Stimulated activated CD4-positive, alpha-beta T cell treated with anti-CD3 and anti-CD28 coated beads, Interleukin-2, amount 100 ng/mL, for 24 hours (primary cell): ENCODE measurements around the gene ARIH2.
A peak's percentile ranks its signal among the peaks of the same experiment; 100 is the strongest.
"Not testable (repeated sequence)": the region's sequence is repeated elsewhere in the genome, so short reads cannot be mapped to it uniquely, and the experiment has no call there.

Experiments
- DNase-seq, 2 donors: peaks; one replicate each; pipeline ENCODE4 v3.0.0-alpha.2; 2020

The ARIH2 gene

DNA sequence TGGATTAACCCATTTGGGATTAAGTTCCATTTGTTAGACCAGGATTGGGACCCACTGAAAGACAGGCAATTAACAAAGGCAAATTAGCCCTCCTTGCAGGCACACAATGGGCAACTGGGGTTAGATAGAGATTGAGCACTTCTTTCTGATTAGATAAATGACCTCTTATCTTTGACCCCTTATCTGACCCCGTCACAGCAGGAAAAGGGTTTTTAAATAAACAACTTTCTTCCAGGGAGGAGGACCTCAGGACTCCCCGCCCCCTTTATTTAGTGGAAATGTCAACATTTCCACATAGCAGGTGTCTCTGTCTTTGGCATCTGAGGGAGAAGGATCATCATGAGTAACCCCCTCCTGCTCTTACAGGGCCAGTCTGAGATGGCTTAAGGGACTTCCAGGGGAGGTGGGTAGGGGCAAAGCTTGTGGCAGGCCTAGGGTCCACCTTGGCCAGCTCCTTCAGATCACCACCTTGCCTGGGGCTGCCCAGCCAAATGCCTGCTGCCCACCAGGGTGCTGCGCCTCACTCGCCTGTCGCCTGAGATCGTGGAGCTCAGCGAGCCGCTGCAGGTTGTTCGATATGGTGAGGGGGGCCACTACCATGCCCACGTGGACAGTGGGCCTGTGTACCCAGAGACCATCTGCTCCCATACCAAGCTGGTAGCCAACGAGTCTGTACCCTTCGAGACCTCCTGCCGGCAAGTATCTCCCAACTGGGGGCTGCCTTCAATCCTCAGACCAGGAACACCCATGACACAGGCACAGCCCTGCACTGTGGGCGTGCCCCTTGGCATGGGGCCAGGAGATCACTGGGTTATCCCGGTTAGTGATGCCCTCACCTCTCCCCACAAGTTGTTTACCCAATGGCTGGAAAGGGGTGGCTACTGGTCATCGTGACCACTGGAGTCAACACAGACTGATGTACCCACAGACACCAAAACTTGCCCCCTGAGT is 86.0 kb downstream of the ARIH2 start:
- no peak for DNase-seq

DNA sequence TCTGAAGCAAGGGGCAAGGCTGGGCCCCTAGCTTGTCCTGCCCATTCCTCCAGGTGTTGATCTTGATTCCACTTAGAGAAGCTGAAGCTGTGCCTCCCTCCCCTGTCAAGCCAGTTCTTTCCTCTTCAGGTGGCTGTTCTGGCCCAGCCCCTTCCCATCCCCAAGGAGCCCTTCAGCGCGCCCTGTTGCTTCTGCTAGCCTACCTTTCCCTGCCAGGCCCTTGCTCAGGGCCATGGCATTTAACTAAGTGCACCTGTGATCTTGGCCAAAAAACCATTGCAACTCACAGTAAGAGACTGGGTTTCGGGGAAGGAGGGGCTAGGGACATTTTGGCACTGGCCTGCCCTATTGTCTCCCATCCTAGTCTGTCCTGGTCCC is 86.7 kb downstream of the ARIH2 start:
- no peak for DNase-seq

DNA sequence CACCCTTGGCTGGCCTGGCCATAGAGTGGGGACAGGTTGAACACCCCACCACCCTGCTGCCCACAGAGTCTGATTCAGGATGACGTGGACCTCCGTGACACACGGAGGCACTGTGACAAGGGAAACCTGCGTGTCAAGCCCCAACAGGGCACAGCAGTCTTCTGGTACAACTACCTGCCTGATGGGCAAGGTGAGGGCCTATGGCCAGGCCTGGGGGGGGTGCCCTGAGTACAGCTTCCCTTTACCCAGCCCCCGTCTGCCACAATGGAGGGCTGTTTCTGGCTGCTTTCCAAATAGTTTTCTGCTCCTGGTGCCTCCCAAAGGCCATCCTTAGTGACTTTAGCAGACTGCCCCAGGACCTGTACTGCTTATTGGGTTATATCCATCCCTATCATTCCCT is 87.4 kb downstream of the ARIH2 start:
- DNase-seq = no peak

DNA sequence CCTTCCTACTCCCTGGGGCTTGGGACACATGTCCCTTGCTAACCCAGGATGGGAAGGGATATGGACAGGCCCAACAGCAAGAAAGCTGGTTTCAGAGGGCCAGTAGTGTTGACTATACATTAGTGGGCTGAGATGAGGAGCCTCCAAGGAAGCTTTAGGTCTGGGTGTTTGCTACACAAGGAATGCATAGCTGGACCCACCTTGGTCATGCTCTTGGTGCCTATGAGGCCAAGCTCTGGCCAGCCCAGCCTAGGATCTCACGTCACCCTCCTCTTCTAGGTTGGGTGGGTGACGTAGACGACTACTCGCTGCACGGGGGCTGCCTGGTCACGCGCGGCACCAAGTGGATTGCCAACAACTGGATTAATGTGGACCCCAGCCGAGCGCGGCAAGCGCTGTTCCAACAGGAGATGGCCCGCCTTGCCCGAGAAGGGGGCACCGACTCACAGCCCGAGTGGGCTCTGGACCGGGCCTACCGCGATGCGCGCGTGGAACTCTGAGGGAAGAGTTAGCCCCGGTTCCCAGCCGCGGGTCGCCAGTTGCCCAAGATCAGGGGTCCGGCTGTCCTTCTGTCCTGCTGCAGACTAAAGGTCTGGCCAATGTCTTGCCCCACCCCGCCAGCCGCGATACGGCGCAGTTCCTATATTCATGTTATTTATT is 87.9 kb downstream of the ARIH2 start:
- no peak for DNase-seq

DNA sequence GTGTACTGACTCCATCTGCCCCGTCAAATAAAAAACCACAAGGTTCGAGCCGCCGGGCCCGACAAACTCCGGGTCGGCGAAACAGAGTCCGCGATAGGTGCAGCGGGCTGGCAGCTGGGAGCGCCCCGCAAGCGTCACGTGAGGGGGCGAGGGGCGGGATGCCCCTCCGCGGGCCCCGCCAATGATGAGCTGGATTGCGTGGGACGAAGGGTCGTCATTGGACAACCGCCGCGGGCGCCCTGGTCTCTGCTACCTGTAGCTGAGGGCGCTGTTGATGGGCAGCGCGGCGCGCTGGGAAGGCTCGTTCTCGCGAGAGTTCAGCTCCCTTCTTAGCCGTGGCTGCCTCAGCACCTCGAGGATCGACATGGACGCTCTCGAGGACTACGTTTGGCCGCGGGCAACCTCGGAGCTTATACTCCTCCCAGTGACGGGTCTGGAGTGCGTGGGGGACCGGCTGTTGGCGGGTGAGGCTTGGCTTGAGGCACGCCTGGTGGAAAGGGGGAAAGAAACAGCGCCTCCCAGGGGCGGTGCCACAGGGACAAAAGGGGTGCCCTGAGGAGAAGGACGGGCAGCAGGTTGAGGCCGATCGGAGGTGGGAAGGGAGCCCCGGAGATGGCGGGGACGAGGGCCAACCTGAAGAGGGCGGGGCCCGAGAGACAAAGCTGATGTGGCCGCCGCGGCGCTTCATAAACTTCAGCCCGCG is 88.6 kb downstream of the ARIH2 start, which contains the start of gene WDR6:
TSS of gene WDR6 (plus strand) at position 324 of the 703 bp plus-strand sequence. CDS start at position 365, 41 bp downstream.
- DNase-seq = peak; percentile 96 to 97

DNA sequence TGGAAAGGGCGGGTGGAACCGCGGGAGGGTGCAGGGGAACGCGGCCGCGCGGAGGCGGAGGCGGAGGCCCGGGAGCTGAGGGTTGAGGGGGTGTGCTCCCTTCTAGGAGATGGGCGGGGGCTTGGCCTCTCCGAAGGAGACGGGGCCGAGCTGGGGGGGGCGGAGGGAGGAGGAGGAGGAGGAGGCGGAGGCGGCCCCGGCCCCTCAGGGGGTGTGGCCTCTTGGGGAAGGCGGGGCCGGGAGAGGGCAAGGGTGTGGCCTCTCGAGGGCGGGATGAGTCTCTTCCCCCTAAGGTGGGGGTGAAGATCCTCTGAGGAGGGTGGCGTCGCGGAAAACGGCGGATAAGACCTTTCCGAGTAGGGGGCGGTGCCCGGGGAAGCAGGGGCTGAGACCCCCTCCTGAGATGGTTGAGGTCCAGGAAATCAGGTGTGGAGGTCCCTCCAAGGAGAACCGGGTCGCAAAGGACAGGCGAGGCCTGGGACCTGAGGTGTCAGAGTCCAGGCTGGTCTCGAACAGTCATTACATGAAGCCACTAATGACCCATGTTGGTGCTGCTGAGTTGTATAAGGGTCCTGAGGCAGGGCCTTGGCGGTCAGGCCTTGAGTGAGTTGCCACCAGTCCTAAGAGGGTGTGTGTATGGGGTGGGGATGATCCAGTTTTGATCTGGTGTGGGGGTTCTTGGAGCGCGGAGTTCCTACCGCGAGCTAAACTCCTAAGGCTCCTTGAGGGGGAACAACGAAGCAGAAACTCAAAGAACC is 89.3 kb downstream of the ARIH2 start:
- DNase-seq = peak; percentile 85 to 91

DNA sequence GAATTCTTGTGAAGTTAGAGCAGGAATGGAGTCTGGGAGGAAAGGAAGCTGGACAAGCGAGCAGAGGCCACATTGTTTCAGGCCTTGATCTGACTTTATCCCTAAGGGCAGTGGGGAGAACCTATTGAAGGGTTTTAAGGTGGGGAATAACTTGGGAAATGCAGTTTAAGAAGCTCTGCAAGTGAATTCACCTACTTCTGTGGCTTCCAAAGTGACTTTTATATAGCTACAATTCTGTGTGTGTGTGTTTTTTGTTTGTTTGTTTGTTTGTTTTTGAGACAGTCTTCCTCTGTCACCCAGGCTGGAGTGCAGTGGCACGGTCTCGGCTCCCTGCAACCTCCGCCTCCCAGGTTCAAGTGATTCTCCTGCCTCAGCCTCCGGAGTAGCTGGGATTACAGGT is 90.0 kb downstream of the ARIH2 start:
- not testable (repeated sequence) for DNase-seq

DNA sequence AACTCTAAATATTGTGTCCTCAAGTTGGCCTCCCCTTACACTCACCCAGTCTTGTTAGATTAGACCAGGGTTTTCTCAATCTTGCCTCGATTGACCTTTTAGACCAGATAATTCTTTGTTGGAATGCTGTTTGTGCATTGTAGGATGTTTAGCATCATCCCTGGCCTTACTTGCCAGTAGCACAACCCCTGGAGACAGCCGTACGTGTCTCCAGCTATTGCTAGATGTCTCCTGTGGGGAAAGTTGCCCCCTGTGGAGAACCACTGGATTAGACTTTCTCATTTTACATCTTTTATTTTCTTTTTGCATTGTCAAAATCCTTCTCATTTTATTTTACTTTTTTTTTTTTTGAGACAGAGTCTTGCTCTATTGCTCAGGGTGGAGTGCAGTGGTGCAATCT is 90.8 kb downstream of the ARIH2 start:
- no peak for DNase-seq

DNA sequence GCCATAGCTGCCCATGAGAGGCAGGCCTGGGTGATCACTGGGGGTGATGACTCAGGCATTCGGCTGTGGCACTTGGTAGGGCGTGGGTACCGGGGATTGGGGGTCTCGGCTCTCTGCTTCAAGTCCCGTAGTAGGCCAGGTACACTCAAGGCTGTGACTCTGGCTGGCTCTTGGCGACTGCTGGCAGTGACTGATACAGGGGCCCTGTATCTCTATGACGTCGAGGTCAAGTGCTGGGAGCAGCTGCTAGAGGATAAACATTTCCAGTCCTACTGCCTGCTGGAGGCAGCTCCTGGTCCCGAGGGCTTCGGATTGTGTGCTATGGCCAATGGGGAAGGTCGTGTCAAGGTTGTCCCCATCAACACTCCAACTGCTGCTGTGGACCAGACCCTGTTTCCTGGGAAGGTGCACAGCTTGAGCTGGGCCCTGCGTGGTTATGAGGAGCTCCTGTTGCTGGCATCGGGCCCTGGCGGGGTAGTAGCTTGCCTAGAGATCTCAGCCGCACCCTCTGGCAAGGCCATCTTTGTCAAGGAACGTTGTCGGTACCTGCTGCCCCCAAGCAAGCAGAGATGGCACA is 93.9 kb downstream of the ARIH2 start:
- DNase-seq = no peak

DNA sequence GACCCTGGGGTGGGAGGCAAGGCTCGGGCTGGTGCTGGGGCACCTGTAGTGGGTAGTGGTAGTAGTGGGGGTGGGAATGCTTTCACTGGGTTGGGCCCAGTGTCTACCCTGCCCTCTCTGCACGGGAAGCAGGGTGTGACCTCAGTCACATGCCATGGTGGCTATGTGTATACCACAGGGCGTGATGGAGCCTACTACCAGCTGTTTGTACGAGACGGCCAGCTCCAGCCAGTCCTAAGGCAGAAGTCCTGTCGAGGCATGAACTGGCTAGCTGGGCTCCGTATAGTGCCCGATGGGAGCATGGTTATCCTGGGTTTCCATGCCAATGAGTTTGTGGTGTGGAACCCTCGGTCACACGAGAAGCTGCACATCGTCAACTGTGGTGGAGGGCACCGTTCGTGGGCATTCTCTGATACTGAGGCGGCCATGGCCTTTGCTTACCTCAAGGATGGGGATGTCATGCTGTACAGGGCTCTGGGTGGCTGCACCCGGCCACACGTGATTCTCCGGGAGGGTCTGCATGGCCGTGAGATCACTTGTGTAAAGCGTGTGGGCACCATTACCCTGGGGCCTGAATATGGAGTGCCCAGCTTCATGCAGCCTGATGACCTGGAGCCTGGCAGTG is 94.6 kb downstream of the ARIH2 start:
- DNase-seq = no peak

DNA sequence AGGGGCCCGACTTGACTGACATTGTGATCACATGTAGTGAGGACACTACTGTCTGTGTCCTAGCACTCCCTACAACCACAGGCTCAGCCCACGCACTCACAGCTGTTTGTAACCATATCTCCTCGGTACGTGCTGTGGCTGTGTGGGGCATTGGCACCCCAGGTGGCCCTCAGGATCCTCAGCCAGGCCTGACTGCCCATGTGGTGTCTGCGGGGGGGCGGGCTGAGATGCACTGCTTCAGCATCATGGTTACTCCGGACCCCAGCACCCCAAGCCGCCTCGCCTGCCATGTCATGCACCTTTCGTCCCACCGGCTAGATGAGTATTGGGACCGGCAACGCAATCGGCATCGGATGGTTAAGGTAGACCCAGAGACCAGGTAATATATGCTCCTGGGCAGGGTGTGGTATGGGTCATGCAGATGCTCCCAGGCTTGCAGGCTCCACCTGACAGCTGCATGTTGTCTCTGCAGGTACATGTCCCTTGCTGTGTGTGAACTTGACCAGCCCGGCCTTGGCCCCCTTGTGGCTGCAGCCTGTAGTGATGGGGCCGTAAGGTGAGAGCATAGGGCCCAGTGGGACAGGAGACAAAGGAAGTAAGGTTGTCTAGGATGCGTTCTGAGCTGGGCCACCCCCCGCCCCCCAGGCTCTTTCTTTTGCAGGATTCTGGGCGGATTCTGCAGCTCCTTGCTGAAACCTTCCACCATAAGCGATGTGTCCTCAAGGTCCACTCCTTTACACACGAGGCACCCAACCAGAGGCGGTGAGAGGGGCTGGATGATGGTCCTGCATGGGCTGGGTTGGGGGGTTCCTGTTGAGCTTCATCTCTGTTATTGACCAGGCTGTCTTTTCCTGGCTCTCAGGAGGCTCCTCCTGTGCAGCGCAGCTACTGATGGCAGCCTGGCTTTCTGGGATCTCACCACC is 95.4 kb downstream of the ARIH2 start:
- DNase-seq = peak; percentile 61 to 65

DNA sequence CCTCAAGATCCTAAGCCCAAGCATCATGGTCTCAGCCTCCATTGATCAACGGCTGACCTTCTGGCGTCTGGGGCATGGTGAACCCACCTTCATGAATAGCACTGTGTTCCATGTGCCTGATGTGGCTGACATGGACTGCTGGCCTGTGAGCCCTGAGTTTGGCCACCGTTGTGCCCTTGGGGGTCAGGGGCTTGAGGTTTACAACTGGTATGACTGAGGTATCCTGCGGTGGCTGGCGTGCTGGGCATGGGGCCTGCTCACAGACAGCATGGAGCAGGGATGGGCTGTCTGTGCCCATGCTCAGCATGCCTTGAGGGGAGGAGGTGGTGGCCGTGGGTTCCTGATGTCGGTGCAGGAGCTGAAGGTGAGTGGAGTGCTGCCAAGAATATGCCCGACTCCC is 96.4 kb downstream of the ARIH2 start:
- DNase-seq = no peak

DNA sequence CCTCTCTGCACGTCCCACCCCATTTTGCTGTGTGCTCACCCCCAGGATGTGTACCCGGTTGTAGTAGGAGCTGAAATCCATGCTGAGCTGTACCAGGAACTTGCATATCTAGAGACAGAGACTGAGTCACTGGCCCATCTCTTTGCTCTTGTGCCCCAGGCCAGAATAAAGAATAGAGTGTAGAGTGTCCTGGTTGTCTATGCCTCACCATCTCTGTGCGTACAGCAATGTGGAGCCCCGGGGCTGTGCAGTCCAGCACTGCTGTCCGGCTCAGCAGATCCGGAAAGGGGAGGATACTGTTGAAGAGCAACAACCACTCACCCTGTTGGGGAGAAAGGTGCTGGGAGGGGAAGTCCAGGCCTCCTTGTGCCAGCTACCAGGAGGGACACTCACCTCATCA is 97.1 kb downstream of the ARIH2 start:
- DNase-seq = no peak

DNA sequence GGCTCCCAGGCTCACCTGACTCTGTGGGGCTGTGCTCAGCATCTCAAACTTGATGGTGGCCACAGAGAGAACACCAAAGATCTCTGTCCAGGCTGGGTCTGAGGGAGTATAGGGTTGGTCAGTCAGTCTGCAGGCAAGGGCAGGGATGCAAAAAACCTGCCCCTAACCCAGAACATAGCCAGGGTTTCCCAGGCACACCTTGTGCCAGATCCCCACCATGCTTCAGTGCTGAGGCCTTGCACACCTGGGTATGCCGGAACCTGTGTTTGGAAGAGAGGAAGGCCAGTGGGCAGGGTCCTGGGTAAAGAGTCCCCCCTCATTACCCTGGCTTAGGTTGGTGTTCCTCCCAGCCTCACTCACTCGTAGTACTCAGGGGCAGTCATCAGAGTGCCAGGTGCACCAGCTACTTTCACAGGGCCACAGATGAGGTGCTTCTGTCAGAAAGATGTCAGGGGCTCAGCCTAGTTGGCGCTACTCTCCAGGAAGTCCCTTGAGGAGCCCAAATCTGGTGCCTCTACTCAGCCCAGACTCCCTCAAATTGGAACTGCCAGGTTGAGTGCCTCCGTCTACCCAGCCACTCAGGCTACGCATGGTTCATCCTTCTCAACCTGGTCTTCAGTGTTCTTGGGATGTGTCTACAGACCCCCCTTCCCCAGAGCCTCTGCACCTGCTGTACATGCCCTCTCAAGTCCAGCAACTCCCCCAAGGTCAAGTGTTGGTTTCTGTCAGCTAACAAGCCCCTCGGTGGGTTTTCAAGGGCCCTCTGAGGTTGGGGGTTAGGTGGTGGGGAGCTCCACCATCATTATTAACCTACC is 98.0 kb downstream of the ARIH2 start:
- DNase-seq = no peak

DNA sequence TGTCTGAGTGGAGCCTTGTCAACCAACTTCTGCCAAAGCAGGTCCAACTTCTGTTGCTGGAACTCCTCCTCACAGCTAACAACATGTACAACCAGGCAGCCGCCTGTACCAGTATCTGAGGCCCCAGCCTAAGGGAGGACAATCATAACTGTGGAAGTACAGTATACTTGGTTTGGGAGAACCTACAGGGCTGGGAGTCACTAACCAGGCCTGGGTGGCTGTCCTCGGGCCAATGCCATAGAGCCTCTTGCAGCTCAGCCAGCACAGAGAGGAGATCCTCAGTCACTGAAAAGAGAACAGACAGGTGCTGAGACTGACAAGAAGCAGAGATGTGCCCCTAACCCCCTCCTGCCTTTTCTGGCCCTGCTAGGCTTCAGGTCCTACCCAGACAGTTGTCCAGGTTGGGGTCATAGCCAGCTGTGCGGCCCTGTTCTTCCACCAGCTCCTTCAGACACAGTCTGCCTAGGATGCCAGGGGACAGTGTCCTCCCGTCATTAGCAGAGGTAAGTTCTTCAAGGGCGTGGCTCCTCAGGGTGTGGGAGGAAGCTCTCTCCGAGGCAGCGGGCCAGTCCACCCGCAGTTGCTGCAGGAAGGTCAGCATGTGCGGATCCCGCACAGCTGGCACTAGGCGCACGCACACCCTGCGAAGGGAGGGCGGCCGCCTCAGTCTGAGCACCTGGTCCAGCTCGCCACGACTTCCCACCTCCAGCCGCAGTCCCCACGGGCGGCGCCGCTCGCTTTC is 98.8 kb downstream of the ARIH2 start:
- peak in 1 of 2 donors; percentile 31 for DNase-seq

DNA sequence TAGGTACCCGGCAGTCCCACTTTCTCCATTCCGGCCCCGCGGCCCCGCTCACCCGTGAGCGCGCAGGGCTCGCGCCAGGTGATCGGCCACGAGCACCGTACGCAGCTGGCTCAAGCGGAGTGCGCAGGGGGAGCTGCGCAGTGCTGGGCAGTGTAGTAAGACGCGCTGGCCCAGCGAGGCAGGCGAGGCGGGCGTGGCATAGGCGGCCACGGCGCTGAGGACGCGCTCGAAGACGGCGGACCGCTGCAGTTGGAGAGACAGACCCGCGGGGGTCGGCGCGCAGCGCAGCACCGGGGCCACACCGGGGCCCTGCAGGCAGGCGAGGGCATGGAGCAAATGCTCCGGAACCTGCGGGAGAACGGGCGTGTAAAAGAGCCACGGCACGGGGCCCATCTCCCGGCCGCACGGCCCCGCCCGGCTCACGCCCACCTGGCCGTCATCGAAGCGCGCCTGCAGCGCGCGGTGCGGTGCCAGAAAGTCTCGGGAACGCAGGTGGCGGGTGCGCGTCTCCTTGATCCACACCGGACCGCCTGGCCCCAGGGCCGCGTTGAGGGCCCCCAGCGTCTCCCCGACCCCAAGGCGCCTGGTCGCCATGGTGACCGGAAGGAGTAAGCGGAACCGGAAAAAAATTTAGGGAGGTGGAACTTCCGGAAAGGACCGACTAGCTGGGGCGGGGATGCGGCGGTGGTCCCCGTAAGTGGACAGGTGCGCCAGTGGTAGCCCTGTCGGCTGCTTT is 99.5 kb downstream of the ARIH2 start, which contains the start of gene DALRD3:
TSS of gene DALRD3 (minus strand) at position 610 of the 736 bp plus-strand sequence. CDS start at position 594, 16 bp downstream.
- DNase-seq = peak; percentile 67 to 70

DNA sequence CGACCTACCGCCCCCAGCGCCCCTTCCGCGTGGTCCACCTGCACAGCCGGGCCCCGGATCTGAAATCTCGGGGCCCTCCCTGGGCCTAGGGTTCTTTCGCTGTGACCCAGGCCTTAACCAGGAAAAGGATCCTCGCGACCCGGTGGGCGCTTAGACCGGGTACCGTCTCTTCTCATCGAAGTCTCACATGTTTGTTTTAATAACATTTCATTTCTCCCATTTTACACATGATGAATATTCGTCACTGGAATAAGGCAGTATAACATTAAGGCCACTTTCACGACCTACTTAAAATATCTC is 100.0 kb downstream of the ARIH2 start:
- DNase-seq = no peak

DNA sequence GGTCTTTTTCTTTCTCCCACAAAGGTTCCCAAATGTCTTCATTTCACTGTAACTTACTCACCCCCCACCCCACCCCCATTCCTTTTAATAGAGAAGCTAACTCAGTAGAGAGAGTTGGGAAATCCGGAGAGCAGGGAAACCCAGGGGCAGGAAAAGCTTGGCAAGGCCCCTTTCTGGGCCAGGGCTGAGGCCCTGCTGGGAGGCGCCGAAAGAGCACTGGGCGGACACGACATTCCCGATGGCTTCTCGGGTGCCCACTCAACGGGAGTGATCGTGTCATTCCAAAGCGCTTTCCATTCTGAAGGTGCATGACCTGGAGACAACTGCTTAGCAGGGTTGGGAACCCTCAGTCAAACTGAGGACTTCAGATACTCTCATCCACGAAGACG is 101.3 kb downstream of the ARIH2 start:
- no peak for DNase-seq
